Smooth muscle cell (in vitro differentiated cells): ENCODE measurements around the gene SGCD. TPM values are rescaled to one million over a fixed set of nuclear protein-coding genes. Genes with fewer than 3 reads are reported as not detected.
A peak's percentile ranks its signal among the peaks of the same experiment; 100 is the strongest.
"Not testable (repeated sequence)": the region's sequence is repeated elsewhere in the genome, so short reads cannot be mapped to it uniquely, and the experiment has no call there.

ENCODE experiments used
- DNase-seq: peaks from one replicate; lab custom pipeline; 2025; ENCODE audit not compliant: unreplicated experiment; lab: John Stamatoyannopoulos, UW
- H2AFZ ChIP-seq: fragments of 200-600 bp; sonication (generic); 2 replicates; pipeline ENCODE4 v1.6.0; 2016; ENCODE audit warnings: antibody characterized with exemption, low read depth, mild to moderate bottlenecking
- H3F3A ChIP-seq: fragments of 200-600 bp; sonication (generic); 2 replicates; pipeline ENCODE4 v1.6.0; 2017; ENCODE audit warnings: antibody characterized with exemption, low read depth
- H3K27ac ChIP-seq: fragments of 200-600 bp; sonication (generic); 2 replicates; pipeline ENCODE4 v1.5.1; 2016; ENCODE audit warnings: low read depth, mild to moderate bottlenecking
- H3K27me3 ChIP-seq: fragments of 200-600 bp; sonication (generic); 2 replicates; pipeline ENCODE4 v1.6.1; 2016; ENCODE audit warnings: low read depth, mild to moderate bottlenecking
- H3K36me3 ChIP-seq: fragments of 200-600 bp; sonication (generic); 2 replicates; pipeline ENCODE4 v1.5.1; 2016; ENCODE audit warnings: low read depth
- H3K4me1 ChIP-seq: fragments of 200-600 bp; sonication (generic); 2 replicates; pipeline ENCODE4 v1.5.1; 2016; ENCODE audit warnings: low read depth
- H3K4me2 ChIP-seq: fragments of 200-600 bp; sonication (generic); 2 replicates; pipeline ENCODE4 v1.6.0; 2016; ENCODE audit warnings: mild to moderate bottlenecking
- H3K4me3 ChIP-seq: fragments of 200-600 bp; sonication (generic); 2 replicates; pipeline ENCODE4 v1.5.1; 2016; ENCODE audit warnings: mild to moderate bottlenecking
- H3K79me2 ChIP-seq: fragments of 200-600 bp; sonication (generic); 2 replicates; pipeline ENCODE4 v1.6.0; 2016; ENCODE audit warnings: low read depth, mild to moderate bottlenecking
- H3K9ac ChIP-seq: fragments of 200-600 bp; sonication (generic); 2 replicates; pipeline ENCODE4 v1.6.0; 2016; ENCODE audit warnings: low read depth
- H3K9me3 ChIP-seq: fragments of 200-600 bp; sonication (generic); replicated peaks from 2 replicates; pipeline ENCODE4 v1.5.1; 2016; ENCODE audit warnings: low read depth
- H4K20me1 ChIP-seq: fragments of 200-600 bp; sonication (generic); 2 replicates; pipeline ENCODE4 v1.6.0; 2016; ENCODE audit warnings: low read depth
- CTCF ChIP-seq: fragments of 200-600 bp; sonication (generic); IDR thresholded peaks from 2 replicates; pipeline ENCODE4 v1.5.1; 2017; ENCODE audit warnings: borderline replicate concordance, mild to moderate bottlenecking, antibody characterized with exemption; ENCODE audit not compliant: insufficient read depth, poor library complexity, severe bottlenecking
- WGBS: methylation state at CpG from one replicate; pipeline ENCODE4 v1.1.7; 2016; ENCODE audit warnings: low lambda C conversion rate; 5-methylcytosine and 5-hydroxymethylcytosine counted together
- polyA plus RNA-seq: library from polyadenylated mRNA; unstranded; fragments of >200 nt; fragmentation: Nextera tagmentation; extraction: Ambion mirVana; gene quantifications from 2 replicates; pipeline ENCODE4 v1.2.1, GENCODE V29; 2016
- total RNA-seq: library from RNA; depleted of rRNA; stranded (reverse); fragments of >200 nt; gene quantifications from 2 replicates; pipeline ENCODE4 v1.2.3, GENCODE V29; 2014

The SGCD gene
- total and polyA plus RNA-seq, 2 experiments from 2014 or later, result 1.6 to 3.5 TPM

DNA sequence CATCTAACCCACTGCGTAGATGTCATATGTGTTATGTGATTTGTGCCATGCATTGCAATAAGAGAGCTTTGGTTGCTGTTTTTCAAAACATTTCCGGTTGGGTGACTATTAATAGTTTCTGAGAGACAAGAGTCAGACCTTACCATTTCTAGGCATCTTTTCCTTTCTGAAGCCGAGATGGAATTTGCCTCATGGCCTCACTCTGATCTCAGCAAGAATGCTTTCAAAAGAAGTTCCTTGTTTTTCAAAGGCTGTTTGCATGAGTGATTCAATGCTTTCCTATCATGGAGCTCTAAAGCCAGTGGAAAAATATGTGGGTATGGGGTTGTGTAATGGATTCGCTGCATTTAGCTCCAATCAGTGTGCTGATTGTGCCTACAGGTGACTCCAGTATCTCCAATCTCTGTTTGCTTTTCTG, 320.1 kb downstream of the SGCD start:
- Histone ChIP-seq H3K4me3 (no peak overlapping the region), H3K36me3 (no peaks in the 10 kb centered on the region), H3K9ac (no peak overlapping the region), H3K9me3 (no peaks in the 10 kb centered on the region), H3F3A (peaks cover 5% of the 10 kb centered on the region), H3K27me3 (peaks cover 32% of the 10 kb centered on the region), H2AFZ (no peak overlapping the region), H3K27ac (no peak overlapping the region), H3K4me2 (peak overlapping the region; percentile 1), H3K4me1 (peaks cover 6% of the 10 kb centered on the region), H3K79me2 (no peaks in the 10 kb centered on the region), H4K20me1 (no peaks in the 10 kb centered on the region)
- WGBS, result 18% methylated on average over 4 of the region's 4 CpGs
- no peak for DNase-seq
- TF ChIP-seq CTCF, result no peak

- H3K36me3 ChIP-seq, result no peaks in the 10 kb centered on the region
- no peak overlapping the region for H3K27ac ChIP-seq
- H3K4me2 ChIP-seq, result no peak overlapping the region
- no peaks in the 10 kb centered on the region for H3K79me2 ChIP-seq
- no peak for DNase-seq
- H3K9ac ChIP-seq, result no peak overlapping the region
- no peaks in the 10 kb centered on the region for H4K20me1 ChIP-seq
- H3K4me1 ChIP-seq, result no peaks in the 10 kb centered on the region
- H3K4me3 ChIP-seq, result no peak overlapping the region
- no peak overlapping the region for H2AFZ ChIP-seq
- peaks cover 11% of the 10 kb centered on the region for H3K27me3 ChIP-seq
- TF ChIP-seq CTCF, result no peak
- H3F3A ChIP-seq, result no peaks in the 10 kb centered on the region
- H3K9me3 ChIP-seq, result no peaks in the 10 kb centered on the region
Measured at GRCh38 chr5:156654444-156654843, 327.5 kb downstream of the SGCD start.

DNA sequence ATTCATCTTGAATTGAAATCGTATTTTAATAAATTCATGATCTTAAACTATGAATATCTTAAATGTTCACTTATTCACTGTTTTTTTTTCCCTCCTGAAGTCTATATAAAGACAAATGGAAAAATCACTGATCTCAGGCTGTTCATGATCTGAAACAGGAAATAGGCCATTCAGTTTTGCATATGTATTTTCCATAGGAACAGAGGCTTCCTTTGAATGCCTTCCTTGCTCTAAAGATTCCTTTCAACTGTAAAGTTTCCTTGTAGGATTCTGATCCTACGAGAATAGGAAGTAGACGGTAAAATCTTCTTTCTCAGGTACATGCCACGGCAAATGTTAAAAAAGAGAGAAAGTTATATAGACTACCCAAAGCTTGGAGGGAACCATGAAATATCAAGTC, 328.8 kb downstream of the SGCD start:
- H3K4me1 ChIP-seq, result no peaks in the 10 kb centered on the region
- no peak overlapping the region for H2AFZ ChIP-seq

GRCh38 chr5:156664832-156665231, 337.9 kb downstream of the SGCD start:
- not testable (repeated sequence) for H2AFZ ChIP-seq, H3F3A ChIP-seq, H3K9me3 ChIP-seq, H3K4me3 ChIP-seq, H3K79me2 ChIP-seq, H3K4me1 ChIP-seq, H3K9ac ChIP-seq, H4K20me1 ChIP-seq, H3K27ac ChIP-seq, H3K36me3 ChIP-seq, H3K4me2 ChIP-seq, DNase-seq
- H3K27me3 ChIP-seq, result peaks cover 15% of the 10 kb centered on the region
- 56% methylated on average over 7 of the region's 10 CpGs for WGBS

More for the DNA sequence above, 328.8 kb downstream of the SGCD start:
- TF ChIP-seq CTCF, result no peak
- DNase-seq, result no peak
- H3K27ac ChIP-seq, result no peak overlapping the region
- H3K9me3 ChIP-seq, result no peaks in the 10 kb centered on the region
- H3K36me3 ChIP-seq, result no peaks in the 10 kb centered on the region
- no peak overlapping the region for H3K9ac ChIP-seq
- peaks cover 5% of the 10 kb centered on the region for H3K27me3 ChIP-seq
- H4K20me1 ChIP-seq, result no peaks in the 10 kb centered on the region
- no peaks in the 10 kb centered on the region for H3K79me2 ChIP-seq
- no peak overlapping the region for H3K4me2 ChIP-seq
- H3F3A ChIP-seq, result no peaks in the 10 kb centered on the region
- WGBS, result 71% methylated on average over 4 of the region's 4 CpGs
- no peak overlapping the region for H3K4me3 ChIP-seq

GRCh38 chr5:156666686-156667085, 339.7 kb downstream of the SGCD start:
- peaks cover 15% of the 10 kb centered on the region for H3K27me3 ChIP-seq
- H3K4me1 ChIP-seq, result peaks cover 15% of the 10 kb centered on the region
- not testable (repeated sequence) for H3K4me2 ChIP-seq, H3F3A ChIP-seq, H3K27ac ChIP-seq, H3K9me3 ChIP-seq, DNase-seq, H2AFZ ChIP-seq, H4K20me1 ChIP-seq, H3K9ac ChIP-seq, H3K36me3 ChIP-seq, H3K4me3 ChIP-seq, H3K79me2 ChIP-seq
- no CpG with 5 or more reads among the region's 3 CpGs for WGBS
